Amygdala (tissue), 56 donors: ENCODE measurements around the gene HDAC4.

ENCODE experiments used
- DNase-seq, 56 donors: peaks; one replicate each; lab custom pipeline; 2025; lab: John Stamatoyannopoulos, UW

HDAC4 gene

DNA sequence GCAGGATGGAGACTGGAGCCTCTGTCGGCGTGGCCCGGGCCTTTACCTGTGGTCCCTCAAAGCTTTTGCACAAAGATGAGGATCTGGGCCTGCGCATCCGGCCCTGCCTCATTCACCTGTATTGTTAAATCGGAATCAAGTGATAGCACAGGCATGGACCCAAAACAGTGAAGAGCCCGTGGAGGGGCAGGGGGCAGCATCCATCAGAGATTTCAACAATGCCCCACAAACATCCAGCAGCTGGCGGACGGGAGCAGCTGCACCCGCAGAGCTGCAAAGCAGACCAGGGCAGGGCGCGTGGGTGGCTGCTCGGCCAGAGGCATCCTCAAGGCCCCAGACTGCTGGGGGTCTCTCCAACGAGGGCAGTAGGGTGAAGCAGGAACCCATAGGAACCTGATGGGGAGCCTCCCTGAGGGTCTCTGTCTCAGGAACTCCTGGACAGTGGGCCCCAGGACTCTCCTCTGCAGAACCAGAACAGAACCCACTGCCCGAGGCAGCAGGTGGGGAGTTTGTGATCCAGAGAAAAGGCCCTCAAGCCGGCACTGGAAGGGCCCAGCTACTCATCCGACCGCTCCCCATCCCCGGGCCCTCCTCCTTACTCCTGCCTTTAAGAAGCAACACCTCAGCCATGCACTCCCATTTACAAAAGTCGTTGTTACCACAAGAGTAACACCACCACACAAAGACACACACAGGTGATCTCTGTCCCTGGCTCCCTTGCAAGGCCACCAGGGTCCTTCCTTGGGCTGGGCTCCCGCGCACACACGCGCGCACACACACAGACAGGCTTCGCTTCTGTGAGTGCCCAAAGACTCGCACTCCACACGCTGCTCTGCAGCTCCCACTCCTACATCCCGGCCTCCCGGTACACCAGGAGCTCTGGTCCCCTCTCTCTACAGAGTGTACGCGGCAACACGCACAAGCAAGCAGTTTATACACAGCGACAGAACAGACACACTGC lies 28.8 kb downstream of the HDAC4 start:
- peak in 1 of 56 donors; percentile 35 for DNase-seq

DNA sequence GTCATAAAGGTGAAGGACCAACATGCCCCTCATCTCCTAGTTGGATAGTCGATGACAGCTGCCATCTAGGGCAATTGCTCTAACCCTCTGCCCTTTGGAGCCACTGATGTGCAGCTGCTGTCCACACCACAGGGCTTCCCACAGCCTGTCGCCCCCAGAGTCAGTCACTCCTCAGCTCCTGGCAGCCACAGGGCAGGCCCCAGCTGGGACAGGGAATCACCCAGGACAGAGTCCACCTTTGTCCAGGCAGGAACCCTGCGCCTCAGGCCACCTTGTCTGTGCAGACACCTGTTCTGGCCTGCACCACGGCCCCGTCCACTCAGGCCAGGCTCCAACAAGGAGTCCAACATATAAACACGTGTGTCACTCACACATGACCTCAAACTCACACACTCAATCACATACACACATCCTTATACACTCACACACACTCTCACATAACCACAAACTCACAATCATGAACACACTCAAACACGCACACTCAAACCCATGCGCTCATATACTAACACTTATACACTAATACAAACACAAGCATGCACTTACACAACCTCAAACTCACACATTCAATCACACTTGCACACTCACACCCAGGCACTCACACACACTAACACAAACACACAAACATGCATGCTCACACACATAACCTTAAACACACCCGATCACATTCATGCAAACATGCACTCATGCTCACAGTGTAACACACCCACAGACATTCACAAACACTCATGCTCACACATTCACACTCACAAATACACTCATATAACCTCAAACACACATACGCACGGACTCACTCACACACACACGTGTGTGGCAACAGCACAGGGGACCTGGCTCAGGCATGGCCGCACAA lies 29.7 kb downstream of the HDAC4 start:
- DNase-seq: no peak

DNA sequence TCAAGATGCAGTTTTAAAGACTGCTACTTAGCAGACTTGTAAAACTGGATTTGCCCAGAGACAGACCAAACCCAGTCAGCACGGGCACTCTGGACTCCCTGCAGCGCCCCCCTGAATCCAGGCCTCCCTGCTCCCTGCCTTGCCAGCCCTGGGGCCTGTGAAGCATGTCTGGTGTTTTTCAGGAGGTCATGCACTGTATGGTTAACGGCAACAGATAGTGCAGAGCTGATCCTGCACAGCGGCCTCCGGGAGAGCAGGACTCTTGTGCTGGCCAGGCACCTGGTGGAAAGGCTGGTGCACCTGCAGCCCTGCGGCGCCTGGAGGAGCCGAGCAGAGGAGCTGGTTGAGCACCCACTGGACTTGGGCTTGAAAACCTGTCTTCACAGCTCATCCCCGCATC lies 30.4 kb downstream of the HDAC4 start:
- DNase-seq: no peak

DNA sequence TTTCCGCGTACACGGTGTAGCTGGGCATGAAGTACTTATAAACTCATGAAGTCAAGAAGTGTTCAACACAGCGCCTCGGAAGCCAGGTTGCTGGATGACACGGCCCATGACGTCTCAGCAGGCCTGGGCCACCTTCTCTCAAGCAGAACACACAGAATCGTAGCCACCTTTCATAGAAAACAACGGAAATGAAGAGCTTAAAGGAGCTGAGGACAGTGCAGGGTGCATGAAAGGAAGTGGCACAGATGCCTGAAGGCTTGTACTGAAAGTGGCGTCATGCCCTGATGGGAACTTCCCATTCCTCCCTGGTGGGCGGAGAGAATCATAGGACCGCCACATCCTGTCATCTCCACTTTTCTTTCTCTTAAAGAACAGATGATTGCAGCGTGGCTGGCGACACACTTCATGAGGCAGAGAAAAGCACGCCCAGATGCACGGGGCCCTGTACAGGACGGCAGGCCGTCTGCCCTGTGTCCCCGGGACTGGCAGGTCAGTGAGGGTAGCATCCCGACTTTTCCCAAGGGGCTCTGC lies 31.1 kb downstream of the HDAC4 start:
- peak in 3 of 56 donors; percentile 21 to 41 (median 23) for DNase-seq

DNA sequence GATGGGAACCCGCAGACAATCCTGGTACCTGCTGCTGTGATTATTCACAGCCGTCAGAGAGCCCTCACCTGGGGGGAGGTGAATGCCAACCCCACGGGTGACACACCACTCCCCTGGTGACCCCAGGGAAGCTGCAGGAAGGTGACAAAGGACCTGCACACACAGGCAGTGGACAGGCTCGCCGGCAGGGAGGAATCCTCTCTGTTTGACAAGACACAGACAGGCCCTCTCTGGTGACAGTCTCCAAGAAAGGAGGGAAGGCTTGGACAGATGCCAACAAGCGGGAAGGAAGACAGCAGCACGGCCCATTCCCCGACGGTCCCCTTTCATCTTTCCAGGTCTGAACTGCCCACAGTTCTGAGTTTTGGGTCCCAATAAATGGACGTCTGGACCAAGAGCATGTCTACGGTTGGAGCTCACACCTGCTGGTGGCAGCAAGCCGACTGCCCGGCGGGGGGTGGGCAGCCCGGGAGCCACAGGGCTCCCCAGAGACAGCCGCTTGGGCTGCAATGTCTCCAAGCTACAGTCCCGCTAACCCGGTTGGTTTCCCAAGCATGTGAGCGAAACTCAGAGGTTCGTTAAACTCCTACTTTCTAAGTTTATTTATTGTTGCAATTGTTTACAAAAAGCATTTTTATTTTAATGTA lies 31.8 kb downstream of the HDAC4 start:
- no peak for DNase-seq

DNA sequence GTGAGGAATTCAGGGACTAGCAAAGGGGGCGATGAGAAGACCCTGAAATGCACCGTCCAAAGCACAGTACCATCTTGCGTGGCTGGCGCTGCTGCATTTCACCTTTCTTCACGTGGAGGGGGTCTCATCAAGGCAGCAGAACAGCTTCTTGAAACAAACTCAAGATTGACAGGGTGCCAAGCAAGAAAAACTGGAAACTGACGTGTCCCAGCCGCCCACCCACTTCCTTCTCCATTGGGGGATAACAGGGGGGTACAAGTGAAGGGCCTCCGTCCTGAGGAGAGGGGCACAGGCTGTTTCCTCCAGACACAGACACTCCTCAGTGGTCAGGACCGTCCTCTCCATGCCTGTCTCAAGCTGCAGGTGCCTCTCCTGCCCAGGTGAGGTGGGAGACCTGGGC lies 32.5 kb downstream of the HDAC4 start:
- DNase-seq: no peak

DNA sequence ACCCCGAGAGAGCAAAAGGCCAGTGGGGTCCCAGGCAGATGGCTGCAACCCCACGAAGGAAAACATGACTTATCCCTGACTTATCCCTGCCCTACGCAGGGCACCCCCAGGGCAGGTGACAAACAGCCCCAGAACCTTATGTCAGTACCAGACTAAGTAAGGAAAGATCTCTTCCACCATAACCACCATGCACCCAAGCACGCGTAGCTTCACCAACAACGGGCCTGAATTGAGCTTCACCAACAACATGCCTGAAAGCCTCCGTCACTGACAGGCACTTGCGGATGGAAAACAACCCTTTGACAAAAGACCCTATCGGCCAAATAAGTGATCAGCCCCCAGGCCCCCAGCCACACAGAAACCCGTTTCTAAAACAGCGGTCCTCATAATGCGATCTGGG lies 34.1 kb downstream of the HDAC4 start:
- DNase-seq: no peak

DNA sequence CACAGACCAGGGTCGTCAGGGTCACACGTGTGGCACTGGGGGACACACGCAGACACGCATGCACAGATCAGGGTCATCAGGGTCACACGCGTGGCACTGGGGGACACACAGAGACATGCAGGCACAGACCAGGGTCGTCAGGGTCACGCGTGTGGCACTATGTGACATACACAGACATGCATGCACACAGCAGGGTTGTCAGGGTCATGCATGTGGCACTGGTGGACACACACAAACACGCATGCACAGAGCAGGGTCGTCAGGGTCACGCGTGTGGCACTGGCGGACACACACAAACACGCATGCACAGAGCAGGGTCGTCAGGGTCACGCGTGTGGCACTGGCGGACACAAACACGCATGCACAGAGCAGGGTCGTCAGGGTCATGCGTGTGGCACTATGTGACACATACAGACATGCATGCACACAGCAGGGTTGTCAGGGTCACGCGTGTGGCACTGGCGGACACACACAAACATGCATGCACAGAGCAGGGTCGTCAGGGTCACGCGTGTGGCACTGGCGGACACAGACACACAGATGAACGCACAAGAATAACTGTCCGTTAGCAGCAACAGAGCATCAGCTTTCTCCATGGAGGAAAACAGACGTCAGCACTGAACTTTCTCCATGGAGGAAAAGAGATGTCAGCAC lies 34.9 kb downstream of the HDAC4 start:
- no peak for DNase-seq

DNA sequence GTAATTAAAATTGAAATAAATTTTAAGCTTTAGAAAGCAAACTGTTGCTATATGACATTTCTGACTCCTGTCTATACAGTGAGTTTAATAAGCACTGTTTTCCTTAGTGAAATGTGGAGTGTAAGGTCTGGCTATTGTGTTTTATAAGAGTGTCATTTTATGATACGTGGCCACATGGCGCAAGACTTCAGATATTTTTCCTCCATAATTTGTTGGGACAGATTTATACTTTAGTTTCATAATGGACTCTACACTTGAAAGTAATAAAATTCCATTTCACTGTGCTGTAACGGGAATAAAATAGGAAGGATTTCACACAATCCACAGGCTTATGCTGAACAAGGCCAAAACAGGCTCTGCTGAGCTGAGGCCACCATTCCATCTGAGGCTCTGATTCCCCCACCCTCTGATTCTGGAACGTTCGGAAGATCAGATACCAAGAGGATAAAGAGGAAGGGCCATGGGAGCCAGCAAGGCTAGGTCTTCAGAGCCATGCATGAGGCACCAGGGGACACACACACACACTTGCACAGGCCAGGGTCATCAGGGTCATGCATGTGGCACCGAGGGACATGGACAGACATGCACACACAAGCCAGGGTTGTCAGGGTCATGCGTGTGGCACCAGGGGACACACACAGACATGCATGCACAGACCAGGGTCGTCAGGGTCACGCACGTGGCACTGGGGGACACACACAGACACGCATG lies 35.6 kb downstream of the HDAC4 start:
- no peak for DNase-seq

DNA sequence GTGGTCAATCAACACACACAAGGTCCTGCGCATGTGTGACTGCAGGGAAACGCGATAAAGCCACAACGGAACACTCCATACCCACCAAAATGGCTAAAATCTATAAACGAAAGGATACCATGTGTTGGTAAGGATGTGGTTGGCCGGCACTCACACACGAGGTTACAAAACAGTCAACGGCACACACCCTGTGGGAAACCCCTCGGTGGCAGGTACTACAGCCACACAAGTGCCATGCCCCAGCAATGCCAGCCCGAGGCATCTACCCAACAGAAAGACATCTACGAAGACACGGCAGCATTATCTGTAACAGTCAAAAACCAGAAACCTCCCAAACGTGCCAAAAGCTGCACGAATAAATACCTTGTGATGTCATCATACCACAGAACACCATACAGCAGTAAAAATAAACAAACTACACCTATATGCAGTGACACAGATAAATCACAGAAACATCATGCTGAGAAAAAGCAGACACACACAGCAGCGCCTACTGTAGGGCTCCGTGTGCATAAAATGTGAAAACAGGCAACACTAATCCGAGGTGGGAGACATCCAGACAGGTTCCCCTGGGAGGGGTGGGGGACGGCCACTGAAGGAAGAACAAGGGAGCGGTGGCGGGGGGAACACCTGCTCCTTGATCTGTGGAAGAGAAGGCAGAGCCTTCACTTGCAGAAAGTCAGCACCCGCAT lies 36.7 kb downstream of the HDAC4 start:
- DNase-seq: no peak

DNA sequence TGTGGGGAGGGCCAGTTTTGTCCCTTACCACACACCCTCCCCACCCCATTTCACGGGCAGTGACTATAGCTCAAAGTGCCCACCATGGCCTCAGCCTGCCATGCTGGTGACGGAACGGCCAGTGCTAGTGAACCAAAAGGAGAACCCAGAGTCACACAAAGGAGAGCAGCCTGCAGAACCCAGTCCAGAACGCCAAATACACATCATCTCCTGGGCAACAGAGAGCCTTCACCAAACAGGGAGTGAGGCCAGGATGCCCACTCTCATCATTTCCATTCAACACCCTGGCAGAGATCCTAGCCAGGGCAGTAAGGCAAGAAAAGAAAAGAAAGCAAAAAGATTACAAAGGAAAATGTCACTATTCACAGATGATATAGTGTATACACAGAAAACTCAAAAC lies 38.3 kb downstream of the HDAC4 start:
- DNase-seq: no peak

DNA sequence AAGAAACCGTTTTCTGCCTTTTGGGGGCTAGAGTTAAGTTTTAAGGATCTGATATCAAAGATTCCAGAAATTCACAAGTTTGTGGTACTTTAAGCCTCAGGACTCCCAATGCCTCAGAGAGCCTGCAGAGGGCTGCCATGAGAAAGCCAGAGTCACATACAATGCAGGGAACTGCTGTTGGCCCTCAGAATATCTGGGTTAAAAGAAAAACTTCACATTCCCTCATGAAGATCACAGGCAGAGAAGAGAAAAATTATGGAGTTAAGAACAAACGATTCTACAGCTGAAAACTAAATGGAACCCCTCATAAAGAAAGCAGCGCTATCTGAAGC lies 39.5 kb downstream of the HDAC4 start:
- DNase-seq: peak in 1 of 56 donors; percentile 44

DNA sequence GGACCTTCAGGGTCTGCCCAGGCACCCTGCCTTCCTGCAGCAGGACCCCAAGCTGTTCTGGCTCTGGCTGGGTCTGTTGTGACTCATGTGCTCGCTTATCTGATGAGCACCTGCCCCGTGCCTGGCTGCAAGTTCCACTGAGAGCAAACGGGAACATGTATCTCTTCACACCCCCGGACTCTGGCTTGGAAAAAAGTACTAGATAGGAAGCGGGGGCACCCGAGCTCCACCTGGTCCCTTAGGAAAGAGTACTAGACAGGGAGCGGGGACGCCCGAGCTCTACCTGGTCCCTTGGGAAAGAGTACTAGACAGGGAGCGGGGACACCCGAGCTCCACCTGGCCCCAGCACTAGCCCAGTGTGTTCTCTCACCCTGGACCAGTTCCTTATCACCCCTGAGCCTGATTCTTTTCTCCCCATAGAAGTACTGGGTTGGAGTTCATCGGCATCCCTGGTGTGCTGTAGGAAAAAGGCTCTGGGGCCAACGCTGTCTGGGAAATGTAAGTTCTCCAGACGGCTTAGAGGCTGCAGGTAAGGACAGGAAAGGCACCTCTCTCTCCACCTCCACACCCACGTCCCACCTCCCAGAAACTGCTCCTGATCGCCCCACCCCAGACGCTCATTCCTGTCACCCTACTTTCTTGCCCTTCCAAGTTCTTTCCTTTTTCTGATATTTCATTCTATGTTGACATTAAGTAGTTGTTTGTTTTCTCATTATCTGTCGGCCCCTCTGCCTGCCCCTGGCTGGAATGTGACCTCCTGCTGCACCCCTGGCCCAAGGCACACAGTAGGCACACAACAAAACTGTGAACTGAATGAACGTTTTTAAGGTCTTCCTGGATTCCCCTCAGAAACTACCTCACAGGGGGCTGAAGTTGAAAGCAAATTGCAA lies 40.2 kb downstream of the HDAC4 start:
- no peak for DNase-seq

DNA sequence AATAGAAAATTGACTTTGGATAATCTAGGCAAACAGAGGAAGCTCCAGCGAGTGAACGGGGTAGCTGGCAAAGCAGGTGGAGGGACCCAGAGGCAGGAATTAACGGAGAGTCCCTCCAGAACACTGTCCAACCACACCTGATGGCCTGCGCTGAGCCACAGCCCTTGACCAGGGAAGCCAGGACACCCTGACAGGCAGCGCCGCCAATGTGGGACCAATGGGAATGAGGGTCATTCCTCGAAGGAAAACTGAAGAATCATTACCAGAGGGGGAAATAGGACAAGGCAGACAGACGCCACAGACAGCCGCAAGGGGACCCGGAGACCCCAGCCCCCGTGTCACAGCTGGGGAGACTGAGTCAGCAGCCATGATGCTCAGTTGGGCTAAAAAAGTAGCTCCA lies 40.8 kb downstream of the HDAC4 start:
- no peak for DNase-seq

DNA sequence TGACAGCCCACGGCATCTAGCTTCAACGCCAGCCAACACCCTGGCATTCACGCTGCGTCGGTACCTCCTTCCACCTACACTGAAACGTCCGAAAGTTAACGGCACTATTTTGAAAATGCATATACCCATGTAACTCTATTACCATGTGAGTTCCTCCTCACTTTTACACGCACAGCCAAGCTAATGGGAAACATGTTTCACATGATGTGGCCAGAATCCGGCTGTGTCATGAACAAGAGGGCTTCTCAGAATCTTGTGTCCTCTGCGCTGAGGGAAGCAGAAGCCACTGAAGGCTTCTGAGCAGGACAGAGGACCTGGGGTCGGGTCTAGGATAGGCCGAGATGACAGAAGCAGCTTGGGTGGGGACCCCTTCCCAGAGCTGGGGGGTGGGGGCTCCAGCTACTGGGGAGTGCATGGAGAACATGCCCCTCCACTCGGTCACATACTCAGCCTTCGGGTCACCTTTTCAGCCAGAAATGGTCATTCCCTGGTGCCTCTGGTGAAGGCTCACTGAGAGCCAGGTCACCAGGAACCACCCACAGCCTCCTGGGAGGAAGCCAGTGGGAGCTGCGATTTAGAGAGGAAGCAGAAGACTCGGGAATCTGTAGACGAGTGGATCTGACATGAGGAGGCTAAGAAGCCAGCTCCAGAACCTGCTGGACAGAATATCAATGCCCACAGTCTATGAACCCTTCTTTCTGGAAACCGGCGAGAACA lies 41.5 kb downstream of the HDAC4 start:
- no peak for DNase-seq

DNA sequence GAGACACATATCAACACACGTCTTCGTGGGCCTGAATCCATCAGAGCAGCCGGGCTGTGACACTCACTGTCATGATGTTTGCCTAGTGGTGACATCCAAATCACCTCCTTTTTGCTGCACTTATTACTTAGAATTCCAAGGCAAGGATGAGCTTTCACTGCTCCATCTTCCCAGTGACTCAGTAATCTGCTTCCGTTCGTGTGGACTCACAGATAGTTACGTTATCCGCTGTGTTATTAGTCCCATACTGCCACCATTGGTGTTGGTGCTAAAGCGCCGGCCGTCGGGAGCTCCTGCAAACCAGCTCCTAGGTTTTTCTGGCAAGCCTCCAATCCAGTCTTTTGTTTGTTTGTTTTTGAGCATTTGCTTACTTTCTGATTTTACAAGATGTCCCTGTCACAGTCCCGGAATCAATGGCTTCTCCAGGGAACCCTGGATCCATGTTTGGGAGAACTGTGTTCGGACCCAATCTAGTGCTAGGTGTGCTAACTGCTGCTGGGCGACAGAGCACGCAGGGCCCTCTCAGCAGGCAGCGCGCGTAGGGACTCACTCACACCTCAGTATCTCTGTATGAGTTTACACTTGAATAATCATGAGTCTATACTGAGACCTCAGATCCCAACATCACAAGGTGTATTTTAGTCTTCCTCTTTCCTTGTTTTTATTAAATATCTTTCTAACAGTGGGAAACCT lies 42.6 kb downstream of the HDAC4 start:
- DNase-seq: peak in 9 of 56 donors; percentile 29 to 57 (median 47)

DNA sequence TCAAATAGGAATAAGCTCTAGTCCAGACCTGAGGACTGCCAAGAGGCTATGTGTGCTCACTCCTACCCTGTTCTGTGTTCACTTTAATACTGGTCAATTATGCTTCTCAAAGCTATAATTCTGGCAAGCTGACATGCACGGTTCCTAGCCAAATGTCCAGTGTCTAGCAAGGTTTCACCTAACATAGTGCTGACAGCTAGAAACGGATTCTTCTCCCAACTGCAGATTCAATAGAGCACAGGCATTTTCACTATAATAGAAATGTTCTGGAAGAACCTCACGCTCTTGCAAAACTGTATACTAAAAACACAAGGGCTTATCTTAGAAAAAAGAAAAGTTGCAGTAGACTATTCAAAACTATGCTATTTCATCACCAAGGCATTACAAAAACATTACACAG lies 45.1 kb downstream of the HDAC4 start:
- no peak for DNase-seq
